HEK293T (cell line): ENCODE results near the gene PML.
"Not testable (repeated sequence)": the region's sequence is repeated elsewhere in the genome, so short reads cannot be mapped to it uniquely, and the experiment has no call there.

Experiments used
- ARNT ChIP-seq: fragments of 450-650 bp; IDR thresholded peaks from 2 replicates; pipeline ENCODE4 v1.6.1; 2017; ENCODE audit warnings: mild to moderate bottlenecking
- CTBP1 ChIP-seq: fragments of 450-650 bp; IDR thresholded peaks from 2 replicates; pipeline ENCODE4 v1.6.1; 2016; ENCODE audit warnings: borderline replicate concordance
- ELF4 ChIP-seq: fragments of 450-650 bp; IDR thresholded peaks from 2 replicates; pipeline ENCODE4 v1.6.1; 2017; ENCODE audit warnings: antibody characterized with exemption
- FOXA1 ChIP-seq: fragments of 450-650 bp; IDR thresholded peaks from 2 replicates; pipeline ENCODE4 v1.6.1; 2016; ENCODE audit warnings: mild to moderate bottlenecking
- FOXK2 ChIP-seq: fragments of 450-650 bp; IDR thresholded peaks from 2 replicates; pipeline ENCODE4 v1.6.1; 2016; ENCODE audit warnings: mild to moderate bottlenecking
- FOXM1 ChIP-seq: fragments of 450-650 bp; IDR thresholded peaks from 2 replicates; pipeline ENCODE4 v1.6.1; 2017; ENCODE audit warnings: mild to moderate bottlenecking, borderline replicate concordance
- L3MBTL2 ChIP-seq: fragments of 450-650 bp; conservative IDR thresholded peaks from 2 replicates; pipeline ENCODE4 v1.6.1; 2016; ENCODE audit warnings: mild to moderate bottlenecking
- SP1 ChIP-seq: fragments of 450-650 bp; IDR thresholded peaks from 2 replicates; pipeline ENCODE4 v1.6.1; 2017
- SUZ12 ChIP-seq: fragments of 450-650 bp; IDR thresholded peaks from 2 replicates; pipeline ENCODE4 v1.6.1; 2016; ENCODE audit warnings: mild to moderate bottlenecking
- TARDBP ChIP-seq: fragments of 450-650 bp; IDR thresholded peaks from 2 replicates; pipeline ENCODE4 v1.6.1; 2016
- TF ChIP-seq, protein P1 (sequence below): fragments of 450-650 bp; IDR thresholded peaks from 2 replicates; pipeline ENCODE4 v1.6.1; 2016

DNA sequence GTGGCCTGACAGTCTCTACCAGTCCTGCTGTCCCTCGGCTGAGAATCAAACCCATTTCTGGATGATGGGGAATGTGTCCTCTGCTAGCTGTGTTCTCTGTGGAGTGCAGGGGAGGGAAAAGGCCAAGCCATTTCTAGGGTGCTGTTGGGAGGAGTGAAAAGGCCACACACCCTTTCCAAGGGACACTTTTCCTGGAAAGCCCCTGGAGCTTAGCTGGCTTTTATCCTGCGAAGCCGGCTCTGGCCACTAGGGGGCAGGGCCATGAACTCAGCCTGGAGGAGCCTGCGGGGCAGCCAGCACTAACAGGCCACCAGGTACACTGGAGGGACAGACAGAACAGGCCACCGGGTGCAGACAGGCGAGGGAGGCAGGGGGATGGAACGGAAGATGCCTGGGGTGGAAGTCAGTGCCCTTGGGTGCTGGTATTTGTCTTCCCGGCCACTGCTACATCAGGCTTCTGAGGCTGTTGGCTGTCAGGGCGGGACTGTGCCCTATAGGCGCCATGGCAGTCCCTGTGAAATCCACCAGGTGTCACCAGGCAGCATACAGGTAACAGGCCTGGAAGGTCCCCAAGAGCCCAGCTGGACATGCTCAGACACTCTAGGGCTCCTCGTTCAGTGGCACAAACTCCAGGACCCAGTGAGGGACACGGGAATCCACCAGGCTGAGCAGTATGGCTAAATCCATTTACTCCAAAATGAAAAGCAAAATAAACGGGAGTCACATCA, 71.3 kb downstream of the PML start:
- TF ChIP-seq TARDBP, ELF4, CTBP1, SP1, ARNT, L3MBTL2, FOXA1, FOXM1, SUZ12, FOXK2: not testable (repeated sequence)
- TF ChIP-seq, protein P1, sequence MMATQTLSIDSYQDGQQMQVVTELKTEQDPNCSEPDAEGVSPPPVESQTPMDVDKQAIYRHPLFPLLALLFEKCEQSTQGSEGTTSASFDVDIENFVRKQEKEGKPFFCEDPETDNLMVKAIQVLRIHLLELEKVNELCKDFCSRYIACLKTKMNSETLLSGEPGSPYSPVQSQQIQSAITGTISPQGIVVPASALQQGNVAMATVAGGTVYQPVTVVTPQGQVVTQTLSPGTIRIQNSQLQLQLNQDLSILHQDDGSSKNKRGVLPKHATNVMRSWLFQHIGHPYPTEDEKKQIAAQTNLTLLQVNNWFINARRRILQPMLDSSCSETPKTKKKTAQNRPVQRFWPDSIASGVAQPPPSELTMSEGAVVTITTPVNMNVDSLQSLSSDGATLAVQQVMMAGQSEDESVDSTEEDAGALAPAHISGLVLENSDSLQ, result not testable (repeated sequence)
